NCI-H748 treated with DMSO at 0.1 percent for 48 hours (cell line): ENCODE data around the gene RFX2.
"Not testable (repeated sequence)": the region's sequence is repeated elsewhere in the genome, so short reads cannot be mapped to it uniquely, and the experiment has no call there.

Experiments used
- DNase-seq: peaks from one replicate; lab custom pipeline; 2025; lab: John Stamatoyannopoulos, UW

Gene RFX2

DNA sequence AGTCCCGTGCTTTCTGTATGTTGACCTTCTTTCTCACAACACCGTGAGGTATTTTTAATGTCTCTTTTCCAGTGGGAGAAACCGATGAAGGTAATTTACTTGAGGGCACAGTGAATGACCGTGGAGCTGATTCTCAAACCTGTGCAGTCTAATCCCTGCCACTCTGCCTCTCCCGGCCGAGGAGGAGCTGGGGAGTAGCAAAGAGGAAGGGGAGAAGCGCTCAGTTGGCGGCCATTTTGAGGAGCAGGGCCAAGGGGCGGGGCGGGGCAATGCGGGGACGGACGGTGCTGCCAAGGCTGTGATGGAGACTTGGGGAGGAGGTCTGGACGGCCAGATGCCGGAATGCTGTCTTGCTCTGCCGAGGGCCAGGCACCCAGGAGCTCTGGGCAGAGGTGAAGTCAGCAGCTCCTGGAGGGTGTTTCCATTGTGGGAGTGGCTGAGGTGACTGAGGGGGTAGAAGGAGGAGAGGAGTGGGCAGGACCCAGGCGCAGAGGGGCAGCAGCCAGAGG, 120.0 kb downstream of the RFX2 start:
- DNase-seq: peak; percentile 19

DNA sequence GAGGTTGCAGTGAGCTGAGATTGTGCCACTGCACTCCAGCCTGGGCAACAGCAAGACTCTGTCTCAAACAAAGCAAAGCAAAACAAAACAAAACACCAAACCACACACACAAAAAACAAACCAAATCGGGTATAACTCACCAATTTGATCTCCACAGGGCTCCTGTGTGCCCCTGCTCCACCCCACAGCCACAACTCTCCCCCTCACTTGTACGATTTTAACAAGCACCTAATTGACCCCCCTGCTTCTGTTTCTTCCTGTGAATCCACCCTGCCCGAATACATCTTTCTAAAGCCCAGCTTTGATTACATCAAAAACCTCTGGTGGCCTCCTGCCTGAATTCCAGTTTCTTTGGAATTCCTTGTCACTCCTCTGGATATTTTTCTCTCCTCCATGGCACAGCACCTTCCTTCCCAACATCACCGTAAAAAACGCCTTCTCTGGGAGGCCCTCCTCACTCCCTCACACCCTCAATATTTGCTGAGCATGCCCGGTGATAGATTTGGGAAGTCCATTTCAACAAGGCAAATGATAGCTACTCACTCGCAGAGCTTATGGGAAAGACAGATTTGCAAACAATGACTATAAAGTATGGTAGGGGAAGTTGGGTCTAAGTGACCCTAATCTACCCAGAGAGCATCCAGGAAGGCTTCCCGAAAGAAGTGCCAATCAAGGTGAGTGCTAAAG, 120.8 kb downstream of the RFX2 start:
- DNase-seq: peak; percentile 3

DNA sequence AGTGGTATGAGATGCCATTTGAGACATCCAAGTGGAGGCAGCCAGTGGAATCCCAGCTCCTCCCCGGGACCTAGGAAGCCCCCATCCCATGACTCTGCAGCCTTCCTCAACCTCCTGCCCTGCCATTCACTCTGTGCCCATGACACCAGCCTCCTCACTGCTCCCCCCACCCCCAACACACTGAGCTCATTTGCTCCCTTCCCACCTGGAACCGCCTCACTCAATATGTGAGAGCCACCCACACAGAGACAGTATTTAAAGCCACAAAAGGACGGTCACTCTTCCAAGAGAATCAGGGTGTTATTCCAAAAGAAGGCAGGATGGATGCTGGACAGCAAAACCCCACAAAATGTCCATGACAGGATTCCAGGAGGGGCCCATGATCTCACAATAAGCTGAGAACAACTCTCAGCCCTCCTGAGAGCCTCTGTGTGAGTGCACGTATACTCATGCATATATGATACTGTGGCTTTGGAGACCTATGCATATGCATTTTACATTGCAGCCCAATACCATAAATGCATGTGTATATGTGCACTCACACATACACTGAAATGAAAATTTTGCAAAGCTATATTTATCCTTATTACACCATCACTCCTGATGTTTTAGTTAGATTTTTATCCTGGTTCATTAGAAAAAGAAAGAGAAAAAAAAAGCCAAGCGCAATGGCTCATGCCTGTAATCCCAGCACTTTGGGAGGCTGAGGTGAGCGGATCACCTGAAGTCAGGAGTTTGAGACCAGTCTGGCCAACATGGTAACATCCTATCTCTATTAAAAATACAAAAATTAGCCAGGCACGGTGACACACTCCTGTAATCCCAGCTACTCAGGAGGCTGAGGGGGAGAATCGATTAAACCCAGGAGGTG, 121.5 kb downstream of the RFX2 start:
- no peak for DNase-seq

DNA sequence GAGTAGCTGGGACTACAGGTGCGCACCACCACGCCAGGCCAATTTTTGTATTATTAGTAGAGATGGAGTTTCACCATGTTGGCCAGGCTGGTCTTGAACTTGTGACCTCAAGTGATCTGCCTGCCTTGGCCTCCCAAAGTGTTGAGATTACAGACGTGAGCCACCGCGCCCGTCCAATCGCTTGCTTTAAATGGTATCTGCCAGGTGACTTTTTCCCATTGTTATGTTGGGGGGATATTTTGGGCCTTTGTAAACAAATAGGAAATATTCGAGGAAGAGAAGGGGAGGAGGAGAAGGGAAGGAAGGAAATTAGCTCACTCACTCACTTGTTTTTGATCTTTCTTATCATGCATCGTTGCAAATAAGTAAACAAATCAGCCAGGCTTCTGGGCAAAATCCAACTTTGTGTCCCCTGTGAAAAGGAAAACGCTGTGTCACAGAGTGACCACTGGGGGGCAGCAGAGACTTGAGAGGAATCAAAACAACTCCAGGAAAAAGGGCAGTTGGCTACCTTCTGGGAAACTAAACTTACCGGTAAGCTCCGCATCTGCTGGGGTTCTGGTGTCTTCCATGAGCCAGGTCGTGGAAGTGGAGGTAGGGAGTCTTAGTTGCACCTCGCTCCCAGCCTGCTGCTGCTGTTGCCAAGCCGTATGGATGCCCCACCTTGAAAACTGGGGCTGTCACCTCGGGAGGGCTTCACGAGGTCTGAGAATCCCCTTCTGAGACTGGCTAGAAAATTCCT, 123.1 kb downstream of the RFX2 start:
- peak; percentile 72 for DNase-seq

DNA sequence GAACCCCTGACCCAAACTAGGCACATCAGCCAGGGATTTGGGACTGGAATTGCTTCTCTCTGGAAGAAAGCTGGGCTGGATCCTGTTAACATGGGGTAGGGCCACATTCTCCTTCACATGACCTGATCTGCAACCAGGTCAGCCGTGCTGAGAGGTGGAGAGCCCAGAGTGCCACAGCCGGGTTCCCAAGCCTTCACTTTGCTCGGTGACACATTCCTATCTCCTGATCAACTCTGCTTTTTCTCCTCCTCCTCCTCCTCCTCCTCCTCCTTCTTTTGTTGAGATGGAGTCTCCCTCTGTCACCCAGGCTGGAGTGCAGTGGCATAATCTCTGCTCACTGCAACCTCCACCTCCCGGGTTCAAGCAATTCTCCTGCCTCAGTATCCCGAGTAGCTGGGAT, 124.5 kb downstream of the RFX2 start:
- not testable (repeated sequence) for DNase-seq

DNA sequence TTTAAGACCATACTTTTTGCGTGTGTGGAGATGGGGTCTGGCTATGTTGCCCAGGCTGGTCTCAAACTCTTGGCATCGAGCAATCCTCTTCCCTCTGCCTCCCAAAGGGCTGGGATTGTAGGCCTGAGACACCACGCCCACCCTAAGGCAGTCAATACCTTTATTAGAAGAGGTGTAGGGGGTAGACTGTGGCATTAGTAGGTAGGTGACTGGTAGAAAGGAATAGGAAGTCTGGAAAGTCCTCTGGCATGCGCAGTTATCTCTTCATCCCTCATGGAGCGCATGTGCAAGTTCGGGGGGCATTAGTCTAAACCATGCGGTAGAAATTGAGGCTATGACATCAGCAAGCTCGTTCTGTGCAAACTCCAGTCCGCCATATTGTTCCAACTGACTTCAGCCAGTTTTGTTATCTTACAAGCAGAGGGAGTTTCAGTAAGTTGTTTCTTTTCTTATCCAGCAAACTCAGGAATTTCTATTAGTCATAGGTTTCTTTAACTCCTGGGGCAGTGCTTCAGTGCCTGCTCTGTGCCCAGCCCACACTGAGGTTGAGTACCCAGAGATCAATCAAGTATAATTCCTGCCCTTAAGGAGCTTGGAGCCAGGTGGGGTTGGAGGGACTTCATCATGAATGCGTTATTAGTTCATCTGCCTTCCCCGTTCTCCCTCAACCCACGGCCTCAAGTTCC, 125.1 kb downstream of the RFX2 start:
- no peak for DNase-seq

DNA sequence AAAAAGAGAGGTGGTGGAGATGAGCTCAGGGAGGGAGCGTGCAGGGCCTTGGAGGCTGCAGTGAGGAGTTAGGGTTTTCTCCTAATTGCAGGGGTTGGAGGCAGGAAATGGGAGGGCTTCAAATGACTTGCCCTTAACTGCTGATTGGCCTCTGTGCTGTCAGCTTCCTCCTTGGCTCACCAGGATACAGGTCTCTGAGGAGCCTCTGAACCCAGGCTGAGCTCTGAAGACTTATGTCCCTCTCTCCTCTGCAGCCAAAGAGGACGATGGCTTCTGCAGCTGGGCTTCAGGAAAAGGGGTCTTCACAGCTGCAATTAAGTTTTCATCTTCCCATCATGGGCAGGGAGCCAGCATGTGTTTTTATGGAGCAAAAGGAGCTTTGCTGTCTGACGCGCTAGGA, 125.7 kb downstream of the RFX2 start:
- DNase-seq: no peak

DNA sequence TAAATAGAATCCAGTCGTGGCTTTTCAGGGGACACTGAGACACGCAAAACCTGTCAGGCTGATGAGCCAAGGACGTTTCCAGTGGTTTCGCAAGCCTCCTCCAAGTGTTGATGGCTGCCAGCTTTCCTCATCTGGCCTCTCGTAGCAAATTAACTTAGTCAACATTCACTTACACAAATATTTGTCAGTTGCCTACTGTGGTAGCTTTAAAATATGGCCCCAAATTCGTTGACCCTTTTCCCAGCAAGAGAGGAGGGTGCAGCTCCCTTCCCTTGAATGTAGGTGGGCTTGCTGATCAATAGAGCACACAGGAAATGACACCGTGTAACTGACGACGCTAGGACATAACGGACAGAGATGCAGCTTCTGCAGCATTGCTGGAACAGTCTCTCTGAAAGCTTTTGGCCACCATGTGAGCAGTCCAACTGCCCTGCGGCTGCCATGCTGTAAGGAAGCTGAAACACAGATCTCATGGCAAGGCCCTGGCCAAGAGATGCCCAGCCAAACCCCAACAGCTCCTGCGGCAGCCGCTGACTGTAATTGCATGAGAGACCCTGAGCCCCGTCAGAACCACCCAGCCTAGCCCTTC, 126.8 kb downstream of the RFX2 start:
- DNase-seq: no peak

DNA sequence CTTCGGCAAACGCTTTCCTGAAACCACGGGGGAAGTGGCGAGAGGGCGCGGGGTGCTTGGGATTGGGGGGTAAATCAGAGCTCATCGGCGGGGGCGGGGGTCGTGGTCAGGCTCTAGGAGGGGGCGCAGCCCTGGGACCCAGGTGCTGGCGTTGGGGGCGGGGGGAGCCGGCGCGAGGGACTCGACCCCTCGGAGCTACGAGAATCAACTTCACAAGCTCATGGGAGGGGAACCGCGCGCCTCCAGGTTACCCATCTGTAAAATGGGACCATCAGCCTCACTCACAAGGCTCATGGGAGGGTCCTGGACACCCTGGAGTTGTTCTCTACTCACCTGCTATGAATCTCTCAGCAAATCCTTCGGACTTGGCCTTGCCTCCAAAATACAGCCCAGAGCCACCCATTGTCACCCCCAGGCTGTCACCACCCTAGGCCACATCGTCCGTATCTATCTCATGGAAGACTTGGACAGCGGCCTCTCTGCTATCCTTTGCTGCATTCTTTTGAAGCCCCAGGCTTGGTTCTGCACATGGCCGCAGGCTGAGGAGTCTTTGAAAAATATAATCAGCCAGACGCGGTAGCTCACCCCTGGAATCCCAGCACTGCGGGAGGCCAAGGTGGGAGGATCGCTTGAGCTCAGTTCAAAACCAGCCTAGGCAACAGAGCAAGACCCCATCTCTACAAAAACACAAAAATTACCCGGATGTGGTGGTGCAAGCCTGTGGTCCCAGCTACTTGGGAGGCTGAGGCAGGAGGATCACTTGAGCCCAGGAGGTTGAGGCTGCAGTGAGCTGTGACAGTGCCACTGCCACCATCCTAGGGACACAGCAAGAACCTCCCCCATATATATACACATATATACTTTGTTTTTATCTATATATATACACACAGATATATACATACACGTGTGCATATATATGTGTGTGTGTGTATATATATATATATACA, 131.4 kb downstream of the RFX2 start:
- DNase-seq: no peak

DNA sequence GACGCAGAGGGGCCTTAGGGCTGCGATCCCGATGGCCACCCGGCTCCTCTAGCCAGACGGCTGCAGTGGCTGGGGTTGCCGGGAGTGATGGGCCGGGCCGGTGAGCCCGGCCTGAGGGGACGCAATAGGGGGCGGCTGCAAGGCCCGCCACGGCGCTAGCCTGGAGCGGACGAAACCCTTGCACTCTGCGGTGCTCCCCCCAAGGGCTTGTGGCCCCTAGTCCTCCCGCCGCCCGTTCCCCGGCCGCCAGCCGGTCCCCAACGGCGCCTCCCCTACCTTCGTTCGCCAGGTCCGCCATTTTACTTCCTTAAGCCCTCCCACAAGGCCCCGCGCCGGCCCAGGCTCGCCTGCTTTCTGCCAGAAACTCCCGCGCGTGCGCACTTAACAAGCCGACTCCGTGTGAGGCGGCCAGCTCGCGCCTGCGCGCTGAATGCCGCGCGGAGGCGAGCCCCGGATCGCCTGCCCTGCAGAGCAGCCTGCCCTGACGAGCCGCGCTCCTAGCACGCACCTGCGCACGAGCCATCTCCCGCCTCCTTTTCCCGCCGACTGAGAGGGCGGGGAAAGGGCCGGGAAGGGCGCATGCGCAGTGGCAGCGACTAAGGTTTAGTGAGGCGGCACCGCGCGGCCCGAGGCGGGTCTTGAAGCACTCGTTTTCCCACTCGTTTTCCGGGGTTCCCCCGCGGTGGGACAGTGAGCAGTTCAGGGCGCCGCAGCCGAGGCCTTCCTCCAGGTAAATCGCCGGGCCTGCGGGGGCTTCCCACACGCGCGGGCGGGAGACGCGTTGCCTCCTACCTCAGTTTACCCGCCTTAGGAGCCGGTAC, 132.3 kb downstream of the RFX2 start, which contains the start of gene RANBP3:
Gene RANBP3, minus strand, starts transcription at position 356 of the 821 bp plus-strand sequence. Its CDS starts 58 bp downstream, at position 298.
- DNase-seq: peak; percentile 92

DNA sequence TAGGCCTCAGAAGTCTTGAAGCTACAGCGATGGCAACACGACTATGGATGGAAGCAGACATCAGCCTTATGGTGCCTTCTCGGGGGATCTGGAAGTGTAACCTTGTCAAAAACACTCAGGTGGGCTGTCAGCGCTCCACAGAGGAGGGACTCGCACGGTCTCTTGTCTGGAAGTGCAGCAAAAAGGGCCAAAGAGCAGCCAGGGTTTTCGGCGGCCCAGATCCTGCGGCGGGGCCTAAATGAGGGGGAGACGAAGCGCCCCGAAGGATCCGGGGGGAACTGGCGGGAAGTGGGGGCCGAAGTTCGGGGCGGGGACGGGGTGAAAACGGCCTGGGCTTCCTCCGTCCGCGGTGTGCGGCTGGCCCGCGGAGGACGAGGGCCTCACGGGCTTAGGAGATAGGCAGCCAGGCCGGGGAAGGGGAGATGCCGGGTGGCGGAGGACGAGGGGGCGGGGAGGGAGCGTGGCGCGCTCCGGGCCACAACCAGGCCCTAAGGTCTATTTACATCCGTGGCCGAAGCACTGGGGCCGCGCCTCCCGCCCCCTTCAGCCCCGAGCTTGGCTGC, 133.0 kb downstream of the RFX2 start:
- DNase-seq: no peak

DNA sequence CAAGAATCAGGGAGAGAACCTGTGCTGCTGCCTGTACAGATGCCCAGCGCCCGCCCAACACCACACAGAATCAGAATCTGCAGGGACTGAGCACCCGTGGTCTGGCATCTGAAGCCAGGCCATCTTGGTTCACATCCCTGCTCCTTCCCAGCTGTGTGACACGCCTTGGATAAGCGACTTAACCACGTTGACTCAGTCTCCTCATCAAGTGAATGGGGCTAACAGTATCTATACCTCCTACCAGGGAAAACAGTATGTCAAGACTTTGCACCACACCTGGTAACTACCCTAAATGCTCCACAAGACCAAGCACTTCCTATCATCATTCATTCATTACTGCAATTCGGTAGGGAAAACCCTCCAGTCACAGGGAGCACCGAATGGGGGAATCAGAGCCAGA, 133.5 kb downstream of the RFX2 start:
- DNase-seq: no peak

DNA sequence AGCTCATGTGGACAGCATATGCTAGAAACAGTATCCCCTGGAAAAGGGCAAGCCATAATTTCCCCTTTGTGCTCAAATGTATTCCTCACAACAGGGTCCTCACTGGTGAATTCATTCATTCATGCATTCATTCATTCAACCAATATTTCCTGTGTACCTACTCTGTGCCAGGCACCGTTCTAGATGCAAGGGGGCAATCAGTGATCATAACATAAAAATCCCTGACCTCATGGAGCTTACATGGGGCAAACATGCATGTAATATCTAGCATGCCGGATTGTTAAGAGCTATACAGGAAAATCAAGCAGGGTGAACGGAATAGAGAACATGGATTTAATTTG, 134.9 kb downstream of the RFX2 start:
- DNase-seq: no peak

DNA sequence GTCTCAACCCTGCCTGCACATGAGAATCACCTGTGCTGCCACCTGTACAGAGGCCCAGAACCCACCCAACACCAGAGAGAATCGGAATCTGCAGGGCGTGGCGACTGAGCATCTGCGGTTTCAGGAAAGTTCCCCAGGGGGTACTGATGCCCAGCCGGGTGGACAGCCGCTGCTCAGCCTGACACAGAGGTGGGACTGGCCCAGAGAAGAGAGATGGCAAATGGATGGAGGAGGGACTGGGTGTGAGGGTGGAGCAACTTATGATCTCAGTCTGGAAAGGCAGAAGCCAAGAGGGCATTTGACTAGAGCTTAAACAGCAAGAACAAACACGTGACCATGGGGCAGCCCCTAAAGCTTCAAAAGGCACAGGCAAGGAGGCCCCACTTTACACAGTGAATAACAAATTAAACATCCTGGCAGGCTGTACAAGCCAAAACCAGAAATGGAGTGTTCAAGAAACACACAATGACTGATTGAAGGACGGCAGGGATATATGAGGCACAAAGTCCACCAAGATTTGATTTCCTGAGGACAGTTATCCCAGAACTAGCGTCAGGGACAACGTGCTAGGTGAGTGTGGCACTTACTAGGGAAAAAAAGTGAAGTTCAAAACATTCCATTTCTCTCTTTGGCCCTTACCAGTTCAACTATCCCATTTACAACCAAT, 135.4 kb downstream of the RFX2 start:
- no peak for DNase-seq

DNA sequence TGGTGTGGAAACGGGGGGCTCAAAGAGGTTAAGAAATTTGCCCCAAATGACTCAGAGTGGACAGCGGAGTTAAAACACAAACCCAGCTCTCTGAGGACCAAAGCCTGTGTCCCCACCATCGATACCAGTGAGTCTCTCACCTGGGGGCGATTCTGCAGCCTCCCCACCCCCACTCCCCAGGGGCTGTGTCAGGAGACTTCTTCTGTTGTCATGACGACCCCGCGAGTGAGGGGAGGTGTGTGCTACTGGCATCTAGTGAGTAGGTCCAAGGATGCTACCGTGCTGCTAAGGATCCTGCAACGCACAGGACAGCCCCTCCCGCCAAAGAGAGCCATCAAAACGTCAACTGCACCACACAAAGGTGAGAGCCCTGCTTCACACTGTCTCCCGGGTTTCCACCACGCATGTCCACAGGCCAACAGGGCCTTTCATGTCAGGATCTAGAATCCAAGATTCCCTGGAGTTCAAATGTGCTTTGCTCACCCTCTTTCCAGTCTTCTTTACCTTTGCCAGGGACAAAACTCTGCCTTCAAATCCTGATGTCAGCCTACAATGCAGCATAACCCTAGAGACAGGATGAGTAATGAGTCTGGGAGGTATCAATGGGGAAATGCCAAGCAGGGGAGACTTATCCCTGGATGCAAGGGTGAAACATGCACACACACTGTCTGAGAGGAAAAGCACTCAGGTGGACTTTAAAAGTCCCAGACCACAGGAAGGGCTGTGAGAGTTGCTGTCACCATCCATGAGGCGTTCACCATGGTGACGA, 136.2 kb downstream of the RFX2 start:
- no peak for DNase-seq

DNA sequence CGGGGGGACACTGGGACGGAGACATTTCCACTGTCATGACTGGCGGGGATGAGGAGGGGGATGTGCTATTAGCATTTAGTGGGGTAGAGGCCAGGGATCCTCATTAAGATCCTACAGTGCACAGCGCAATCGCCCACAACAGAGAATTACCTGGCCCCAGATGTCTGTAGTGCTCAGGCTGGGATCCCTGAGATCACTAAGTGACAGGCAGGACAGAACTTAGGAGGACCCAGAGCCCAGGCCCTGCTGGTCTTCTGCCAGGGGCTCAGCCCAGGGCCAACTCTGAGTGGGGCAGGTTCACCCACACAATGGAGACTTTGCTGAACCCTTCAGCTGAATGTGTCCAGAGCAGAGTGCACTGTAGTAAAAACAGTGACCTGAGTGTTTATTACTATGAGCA, 136.9 kb downstream of the RFX2 start:
- DNase-seq: no peak

DNA sequence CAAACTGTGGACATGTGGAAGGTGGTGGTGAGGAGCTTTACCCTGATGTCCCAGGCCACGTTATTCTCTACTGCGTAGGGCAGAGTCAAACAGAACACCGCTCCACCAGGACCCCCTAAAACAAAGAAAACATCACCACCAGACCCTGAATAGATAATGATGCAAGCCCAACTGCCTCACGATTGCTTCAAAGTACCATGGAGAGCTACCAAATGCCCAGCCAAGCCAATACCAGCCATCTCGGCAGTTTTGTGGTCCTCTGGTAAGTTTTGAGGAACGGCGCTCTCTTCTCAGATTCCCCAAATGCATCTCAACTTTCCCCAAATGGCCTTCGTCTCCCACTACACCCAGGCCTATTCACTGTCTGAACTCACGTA, 138.0 kb downstream of the RFX2 start:
- no peak for DNase-seq
